Erythroblast (primary cell): ENCODE measurements around the gene CFAP46.

ENCODE experiments used
- GATA1 ChIP-seq: IDR thresholded peaks from 2 replicates; pipeline ENCODE4 v1.6.1; 2011; ENCODE audit warnings: low read depth, mild to moderate bottlenecking, control low read depth, low read length, moderate library complexity
- POLR2A ChIP-seq: IDR thresholded peaks from 2 replicates; pipeline ENCODE4 v1.6.1; 2011; ENCODE audit warnings: mild to moderate bottlenecking, low read length

DNA sequence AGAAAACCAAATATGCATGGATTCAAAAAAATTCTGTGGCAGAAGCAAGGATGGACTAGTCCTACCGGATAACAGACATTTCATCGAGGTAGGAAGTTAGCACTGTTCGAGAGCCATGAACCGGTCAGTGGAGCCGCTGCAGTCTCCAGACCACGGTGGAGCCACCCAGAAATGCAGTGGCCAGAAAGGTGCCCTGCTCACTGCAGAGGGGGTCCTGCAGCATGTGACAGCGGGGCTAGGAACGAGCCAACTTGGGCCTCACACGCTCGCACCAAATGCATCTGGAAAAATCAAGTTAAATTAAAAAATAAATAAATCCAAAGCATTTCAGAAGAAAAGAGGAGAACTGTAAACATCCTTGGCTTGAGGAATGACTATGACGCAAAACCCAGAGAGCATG, 13.1 kb upstream of the CFAP46 start:
- TF ChIP-seq POLR2A (no peak), GATA1 (no peak)
